ENCODE data around the gene DNAH17. TPM values are rescaled to one million over a fixed set of nuclear protein-coding genes. Genes with fewer than 3 reads are reported as not detected.

The DNAH17 gene
- total RNA-seq, 4 donors from 2014 or later: 0.19 to 0.31 TPM; not detected in 2

- H3K4me3 ChIP-seq: no peak overlapping the region
- WGBS, 2 donors: 75 to 88% methylated on average over 1 of the region's 1 CpG
- intact Hi-C loops (cut with DNase I): no loop called here
- TF ChIP-seq CTCF (IDR thresholded peaks at IDR 0.05) (peak in 1 of 6 experiments; percentile 7), POLR2A (IDR thresholded peaks at IDR 0.05) (no peak)
- no peak overlapping the region for H3K27ac ChIP-seq
- no peaks in the 10 kb centered on the region for H3K36me3 ChIP-seq
- DNase-seq: no peak
- no peaks in the 10 kb centered on the region for H3K9me3 ChIP-seq
- H3K4me1 ChIP-seq: no peaks in the 10 kb centered on the region
- H3K27me3 ChIP-seq: no peaks in the 10 kb centered on the region
Observed at GRCh38 chr17:78547035-78547434, 30.2 kb downstream of the DNAH17 start.

GRCh38 chr17:78546476-78546875 is 30.7 kb downstream of the DNAH17 start:
- Histone ChIP-seq H3K36me3 (no peaks in the 10 kb centered on the region), H3K9me3 (no peaks in the 10 kb centered on the region), H3K4me1 (peaks cover 0 to 2% (median 0%) of the 10 kb centered on the region in 3 donors), H3K27me3 (no peaks in the 10 kb centered on the region), H3K4me3 (no peak overlapping the region), H3K27ac (no peak overlapping the region)
- no peak for DNase-seq
- WGBS, 2 donors: 52 to 53% methylated on average over 4 of the region's 4 CpGs
- TF ChIP-seq POLR2A (IDR thresholded peaks at IDR 0.05) (no peak), CTCF (IDR thresholded peaks at IDR 0.05) (no peak)
- intact Hi-C loops (cut with DNase I): no loop called here

- intact Hi-C loops (cut with DNase I): no loop called here
- no peak for DNase-seq
- TF ChIP-seq CTCF (IDR thresholded peaks at IDR 0.05): no peak
- no peak for TF ChIP-seq POLR2A (IDR thresholded peaks at IDR 0.05)
- H3K27me3 ChIP-seq: no peaks in the 10 kb centered on the region
- no peak overlapping the region for H3K4me3 ChIP-seq
- no peaks in the 10 kb centered on the region for H3K9me3 ChIP-seq
- WGBS, 2 donors: 76 to 77% methylated on average over 17 of the region's 17 CpGs
- H3K4me1 ChIP-seq: peaks cover 0 to 4% (median 0%) of the 10 kb centered on the region in 3 donors
- H3K27ac ChIP-seq: no peak overlapping the region
- H3K36me3 ChIP-seq: no peaks in the 10 kb centered on the region
Observed at GRCh38 chr17:78544881-78545755, 32.1 kb downstream of the DNAH17 start.

GRCh38 chr17:78541488-78542206 is 35.5 kb downstream of the DNAH17 start:
- no peaks in the 10 kb centered on the region for H3K27me3 ChIP-seq
- no peaks in the 10 kb centered on the region for H3K9me3 ChIP-seq
- no peak overlapping the region for H3K27ac ChIP-seq
- intact Hi-C loops (cut with DNase I): no loop called here
- no peak for DNase-seq
- 35 to 53% methylated on average over 6 to 7 of the region's 7 CpGs for WGBS, 2 donors
- peaks cover 0 to 18% (median 0%) of the 10 kb centered on the region in 3 donors for H3K4me1 ChIP-seq
- no peak overlapping the region for H3K4me3 ChIP-seq
- TF ChIP-seq CTCF (IDR thresholded peaks at IDR 0.05): no peak
- TF ChIP-seq POLR2A (IDR thresholded peaks at IDR 0.05): no peak
- H3K36me3 ChIP-seq: no peaks in the 10 kb centered on the region

- Histone ChIP-seq H3K27me3 (no peaks in the 10 kb centered on the region), H3K9me3 (no peaks in the 10 kb centered on the region), H3K27ac (no peak overlapping the region), H3K36me3 (no peaks in the 10 kb centered on the region), H3K4me3 (no peak overlapping the region), H3K4me1 (peaks cover 0 to 35% (median 7%) of the 10 kb centered on the region in 3 donors)
- 90 to 93% methylated on average over 6 to 11 of the region's 11 CpGs for WGBS, 2 donors
- intact Hi-C loops (cut with DNase I): no loop called here
- no peak for TF ChIP-seq POLR2A (IDR thresholded peaks at IDR 0.05)
- TF ChIP-seq CTCF (IDR thresholded peaks at IDR 0.05): no peak
- DNase-seq: no peak
Observed at GRCh38 chr17:78539781-78540180, 37.4 kb downstream of the DNAH17 start.

All from esophagus squamous epithelium (tissue), 5 donors.